GM10266 (cell line): ENCODE data around the gene CWC25.

Experiments used
- DNase-seq: peaks from one replicate; pipeline ENCODE4 v3.0.0; 2012; ENCODE audit errors: extremely low spot score
- CTCF ChIP-seq: IDR thresholded peaks from 2 replicates; pipeline ENCODE4 v1.5.1; 2012; ENCODE audit warnings: mild to moderate bottlenecking, low read depth; ENCODE audit not compliant: control insufficient read depth, insufficient read depth; ENCODE audit errors: missing control alignments

Gene CWC25

GRCh38 chr17:38848557-38848891 lies 23.4 kb upstream of the CWC25 start:
- no peak for TF ChIP-seq CTCF

GRCh38 chr17:38844261-38844757 lies 19.2 kb upstream of the CWC25 start:
- TF ChIP-seq CTCF: no peak
- no peak for DNase-seq

More at GRCh38 chr17:38848557-38848891, 23.4 kb upstream of the CWC25 start:
- no peak for DNase-seq

GRCh38 chr17:38825762-38826247 lies 684 bp upstream of the CWC25 start:
- TF ChIP-seq CTCF: no peak
- no peak for DNase-seq

- TF ChIP-seq CTCF: no peak
- no peak for DNase-seq
These were observed 9.4 kb downstream of the CWC25 start for GRCh38 chr17:38815576-38816193.

- no peak for TF ChIP-seq CTCF
- DNase-seq: no peak
These were observed 15.3 kb downstream of the CWC25 start for GRCh38 chr17:38809828-38810227.

GRCh38 chr17:38800237-38800760 lies 24.8 kb downstream of the CWC25 start:
- TF ChIP-seq CTCF: no peak
- no peak for DNase-seq

- no peak for TF ChIP-seq CTCF
- peak; percentile 97 for DNase-seq
These were observed 25.5 kb downstream of the CWC25 start, which contains the start of gene PIP4K2B for GRCh38 chr17:38799501-38800236. TSS of gene PIP4K2B (minus strand) at chr17:38799556. CDS start at chr17:38799424, 132 bp downstream.
